AG04449 (cell line): Measurements from ENCODE around the gene RNF207.

ENCODE experiments used
- CTCF ChIA-PET: fragments of 350-600 bp; formaldehyde crosslinking; extraction: SDS; loops from one replicate; lab custom pipeline; 2021; ENCODE audit warnings: antibody characterized with exemption; lab: Yijun Ruan, JAX
- POLR2A ChIA-PET: fragments of 400-600, 350-600 bp; formaldehyde crosslinking; extraction: SDS; loops from one replicate; lab custom pipeline; 2020; ENCODE audit warnings: antibody characterized with exemption, inconsistent platforms; lab: Yijun Ruan, JAX
- DNase-seq: peaks from one replicate; pipeline ENCODE4 v3.0.0-alpha.2; 2010; ENCODE audit warnings: low read depth, low spot score
- H3K4me3 ChIP-seq: 2 replicates; pipeline ENCODE4 v1.5.1; 2011; ENCODE audit warnings: low read depth, mild to moderate bottlenecking, control low read depth, low read length
- CTCF ChIP-seq: IDR thresholded peaks from one replicate; pipeline ENCODE4 v1.5.1; 2011; ENCODE audit warnings: mild to moderate bottlenecking, moderate library complexity, low read length, control low read depth, inconsistent platforms; ENCODE audit not compliant: insufficient read depth; ENCODE audit errors: missing control alignments

The RNF207 gene

GRCh38 chr1:6206520-6206855 lies 569 bp downstream of the RNF207 start:
- ChIA-PET POLR2A (no interaction called here), CTCF (interaction anchor here (1.0 to 5.4 kb wide), 13 partner anchors 10 to 283 kb away, joined by 3 to 62 read pairs (median 8); partner anchors contain the start of genes HES3 and RPL22)
- peak overlapping the region; percentile 58 for H3K4me3 ChIP-seq
- no peak for DNase-seq
- TF ChIP-seq CTCF = no peak

- H3K4me3 ChIP-seq = peak overlapping the region; percentile 58; the same call in 1 of the 2 replicates
- TF ChIP-seq CTCF = no peak
- DNase-seq = no peak
- CTCF ChIA-PET = interaction anchor here (0.7 to 5.4 kb wide), 13 partner anchors 9 to 283 kb away, joined by 3 to 62 read pairs (median 6); partner anchors contain the start of genes HES3 and RPL22
- POLR2A ChIA-PET = no interaction called here
Observed at GRCh38 chr1:6207075-6207885, 1.4 kb downstream of the RNF207 start.

- no peak for DNase-seq
- ChIA-PET CTCF (interaction anchor here (0.6 to 5.4 kb wide), 12 partner anchors 9 to 183 kb away, joined by 3 to 62 read pairs (median 4); partner anchors contain the start of gene RPL22), POLR2A (no interaction called here)
- H3K4me3 ChIP-seq = no peak overlapping the region
- TF ChIP-seq CTCF = no peak
Observed at GRCh38 chr1:6207921-6208320, 2.0 kb downstream of the RNF207 start.

GRCh38 chr1:6208723-6209660 lies 3.1 kb downstream of the RNF207 start:
- DNase-seq = no peak
- CTCF ChIA-PET = interaction anchor here (0.9 to 5.4 kb wide), 8 partner anchors 13 to 182 kb away, joined by 3 to 62 read pairs (median 4); partner anchors contain the start of gene RPL22
- H3K4me3 ChIP-seq = peak overlapping the region; percentile 57
- peak; percentile 56 for TF ChIP-seq CTCF
- POLR2A ChIA-PET = no interaction called here

GRCh38 chr1:6209661-6210580 lies 4.0 kb downstream of the RNF207 start:
- ChIA-PET POLR2A (no interaction called here), CTCF (interaction anchor here (0.9 to 4.7 kb wide), 5 partner anchors 13 to 25 kb away, joined by 3 to 62 read pairs (median 3); no protein-coding TSS in a partner anchor)
- DNase-seq = no peak
- no peak for TF ChIP-seq CTCF
- H3K4me3 ChIP-seq = peak overlapping the region; percentile 57
